ENCODE results near the gene RIPOR1. TPM values are rescaled to one million over a fixed set of nuclear protein-coding genes. Genes with fewer than 3 reads are reported as not detected.
A peak's percentile ranks its signal among the peaks of the same experiment; 100 is the strongest.

The RIPOR1 gene
- total and polyA plus RNA-seq, 2 donors from 2014 or later, result 60.9 to 116 TPM

- no peaks in the 10 kb centered on the region for H3K27me3 ChIP-seq (ENCODE audit: control insufficient read depth, insufficient read depth, low read length)
- H3K36me3 ChIP-seq (ENCODE audit: control insufficient read depth in 2 of 3, insufficient read depth in 3 of 3, low read length in 3 of 3), result peaks cover 2 to 12% (median 5%) of the 10 kb centered on the region in 3 donors
- no peak overlapping the region for H3K4me3 ChIP-seq (ENCODE audit: low read length in 3 of 3)
- DNase-seq (no peak), FAIRE-seq (no peak)
- no peak overlapping the region for H3K9ac ChIP-seq (ENCODE audit: low read length in 3 of 3)
- H3K4me1 ChIP-seq (ENCODE audit: control insufficient read depth in 2 of 3, insufficient read depth in 2 of 3, low read depth in 1 of 3, low read length in 3 of 3), result peaks cover 0 to 2% (median 0%) of the 10 kb centered on the region in 3 donors
- no peaks in the 10 kb centered on the region for H3K9me3 ChIP-seq (ENCODE audit: control insufficient read depth in 2 of 3, insufficient read depth in 1 of 3, low read length in 3 of 3)
- intact Hi-C loops (cut with DNase I), result no loop called here
- H3K27ac ChIP-seq (ENCODE audit: low read depth in 2 of 2, low read length in 2 of 2), result no peak overlapping the region
- no peak for TF ChIP-seq CTCF (IDR thresholded peaks at IDR 0.05; ENCODE audit: borderline replicate concordance, extremely low read depth, insufficient read depth)
Observed at GRCh38 chr16:67571981-67572431, 43.4 kb downstream of the RIPOR1 start.

GRCh38 chr16:67579686-67580085 is 51.1 kb downstream of the RIPOR1 start:
- TF ChIP-seq CTCF (IDR thresholded peaks at IDR 0.05; ENCODE audit: borderline replicate concordance, extremely low read depth, insufficient read depth), result no peak
- no peaks in the 10 kb centered on the region for H3K4me1 ChIP-seq (ENCODE audit: control insufficient read depth in 2 of 3, insufficient read depth in 2 of 3, low read depth in 1 of 3, low read length in 3 of 3)
- no peak for FAIRE-seq
- H3K9me3 ChIP-seq (ENCODE audit: control insufficient read depth in 2 of 3, insufficient read depth in 1 of 3, low read length in 3 of 3), result no peaks in the 10 kb centered on the region
- no peak overlapping the region for H3K4me3 ChIP-seq (ENCODE audit: low read length in 3 of 3)
- DNase-seq, result no peak
- H3K27ac ChIP-seq (ENCODE audit: low read depth in 2 of 2, low read length in 2 of 2), result no peak overlapping the region
- no peak overlapping the region for H3K9ac ChIP-seq (ENCODE audit: low read length in 3 of 3)
- intact Hi-C loops (cut with DNase I), result no loop called here
- H3K36me3 ChIP-seq (ENCODE audit: control insufficient read depth in 2 of 3, insufficient read depth in 3 of 3, low read length in 3 of 3), result peaks cover 0 to 3% (median 0%) of the 10 kb centered on the region in 3 donors
- no peaks in the 10 kb centered on the region for H3K27me3 ChIP-seq (ENCODE audit: control insufficient read depth, insufficient read depth, low read length)

- DNase-seq, result no peak
- Histone ChIP-seq H3K9ac (ENCODE audit: low read length in 3 of 3) (no peak overlapping the region), H3K27me3 (ENCODE audit: control insufficient read depth, insufficient read depth, low read length) (no peaks in the 10 kb centered on the region), H3K9me3 (ENCODE audit: control insufficient read depth in 2 of 3, insufficient read depth in 1 of 3, low read length in 3 of 3) (no peaks in the 10 kb centered on the region), H3K27ac (ENCODE audit: low read depth in 2 of 2, low read length in 2 of 2) (no peak overlapping the region), H3K4me3 (ENCODE audit: low read length in 3 of 3) (no peak overlapping the region), H3K4me1 (ENCODE audit: control insufficient read depth in 2 of 3, insufficient read depth in 2 of 3, low read depth in 1 of 3, low read length in 3 of 3) (no peaks in the 10 kb centered on the region), H3K36me3 (ENCODE audit: control insufficient read depth in 2 of 3, insufficient read depth in 3 of 3, low read length in 3 of 3) (peaks cover 0 to under 1% (median 0%) of the 10 kb centered on the region in 3 donors)
- FAIRE-seq, result no peak
- intact Hi-C loops (cut with DNase I), result no loop called here
- TF ChIP-seq CTCF (IDR thresholded peaks at IDR 0.05; ENCODE audit: borderline replicate concordance, extremely low read depth, insufficient read depth), result no peak
Observed at GRCh38 chr16:67580202-67580601, 51.6 kb downstream of the RIPOR1 start.

- no peak overlapping the region for H3K27ac ChIP-seq (ENCODE audit: low read depth in 2 of 2, low read length in 2 of 2)
- intact Hi-C loops (cut with DNase I), result no loop called here
- H3K4me3 ChIP-seq (ENCODE audit: low read length in 3 of 3), result no peak overlapping the region
- FAIRE-seq (no peak), DNase-seq (peak in 1 of 5 donors; percentile 7)
- TF ChIP-seq CTCF (IDR thresholded peaks at IDR 0.05; ENCODE audit: borderline replicate concordance, extremely low read depth, insufficient read depth), result no peak
- H3K9me3 ChIP-seq (ENCODE audit: control insufficient read depth in 2 of 3, insufficient read depth in 1 of 3, low read length in 3 of 3), result no peaks in the 10 kb centered on the region
- peaks cover 0 to 8% (median 0%) of the 10 kb centered on the region in 3 donors for H3K4me1 ChIP-seq (ENCODE audit: control insufficient read depth in 2 of 3, insufficient read depth in 2 of 3, low read depth in 1 of 3, low read length in 3 of 3)
- H3K36me3 ChIP-seq (ENCODE audit: control insufficient read depth in 2 of 3, insufficient read depth in 3 of 3, low read length in 3 of 3), result no peaks in the 10 kb centered on the region
- no peak overlapping the region for H3K9ac ChIP-seq (ENCODE audit: low read length in 3 of 3)
- H3K27me3 ChIP-seq (ENCODE audit: control insufficient read depth, insufficient read depth, low read length), result no peaks in the 10 kb centered on the region
Observed at GRCh38 chr16:67593288-67593687, 64.7 kb downstream of the RIPOR1 start.
